AG09309 (cell line): ENCODE measurements around the gene RFT1.
"Not testable (repeated sequence)": the region's sequence is repeated elsewhere in the genome, so short reads cannot be mapped to it uniquely, and the experiment has no call there.

Experiments used
- DNase-seq: peaks from one replicate; pipeline ENCODE4 v3.0.0-alpha.2; 2010; ENCODE audit warnings: low read depth
- H3K4me3 ChIP-seq: 2 replicates; pipeline ENCODE4 v1.5.1; 2011; ENCODE audit warnings: mild to moderate bottlenecking, low read depth, low read length, moderate library complexity; ENCODE audit not compliant: control insufficient read depth
- CTCF ChIP-seq: IDR thresholded peaks from 2 replicates; pipeline ENCODE4 v1.5.1; 2011; ENCODE audit warnings: mild to moderate bottlenecking, low read depth, low read length, inconsistent platforms; ENCODE audit not compliant: insufficient read depth, control insufficient read depth; ENCODE audit errors: missing control alignments

RFT1 gene

GRCh38 chr3:53151870-53152660 is 21.8 kb upstream of the RFT1 start:
- DNase-seq: no peak
- no peak overlapping the region for H3K4me3 ChIP-seq
- TF ChIP-seq CTCF: no peak

DNA sequence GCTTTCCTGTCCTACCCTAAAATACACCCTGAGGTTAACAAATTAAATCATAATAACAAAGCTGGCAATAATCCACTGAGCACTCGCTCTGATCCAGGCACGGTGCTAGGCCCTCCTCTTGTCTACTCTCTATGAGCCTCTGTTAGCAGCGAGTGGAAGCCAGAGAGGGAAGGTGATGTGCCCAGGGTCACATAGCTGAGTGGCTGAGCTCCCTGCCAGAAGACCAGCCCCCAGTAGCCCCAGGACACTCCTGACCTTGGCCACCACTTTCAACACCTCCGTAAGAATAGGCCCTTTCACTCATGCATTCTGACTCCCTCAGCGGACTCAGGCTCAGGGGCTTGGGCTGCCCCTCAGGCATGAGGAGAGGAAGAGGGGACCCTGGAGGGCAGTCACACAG is 21.2 kb upstream of the RFT1 start:
- no peak overlapping the region for H3K4me3 ChIP-seq
- DNase-seq: no peak
- TF ChIP-seq CTCF: no peak

GRCh38 chr3:53151086-53151438 is 20.8 kb upstream of the RFT1 start:
- DNase-seq, H3K4me3 ChIP-seq: not testable (repeated sequence)

GRCh38 chr3:53150247-53151085 is 20.2 kb upstream of the RFT1 start:
- no peak for DNase-seq
- TF ChIP-seq CTCF: no peak
- no peak overlapping the region for H3K4me3 ChIP-seq

DNA sequence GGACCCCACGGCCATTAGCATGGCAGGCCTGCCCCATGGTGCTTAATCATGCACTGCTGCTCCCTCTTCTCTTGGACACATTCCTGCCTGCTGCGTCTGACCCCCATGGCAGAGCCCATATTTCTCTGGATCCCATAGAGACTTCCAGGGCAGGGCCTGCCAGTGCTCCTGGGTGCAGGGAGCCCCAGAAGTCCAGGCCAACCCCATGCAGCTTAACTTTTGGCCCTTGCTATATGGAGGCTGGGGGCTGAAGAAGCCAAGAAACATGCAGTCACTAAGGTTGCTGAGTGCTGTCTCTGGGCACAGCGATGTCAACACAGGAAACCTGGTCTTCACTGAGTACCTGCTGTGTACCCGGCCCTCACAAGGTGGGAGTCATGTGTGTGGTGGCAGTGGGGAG is 19.5 kb upstream of the RFT1 start:
- no peak overlapping the region for H3K4me3 ChIP-seq
- TF ChIP-seq CTCF: no peak
- no peak for DNase-seq

DNA sequence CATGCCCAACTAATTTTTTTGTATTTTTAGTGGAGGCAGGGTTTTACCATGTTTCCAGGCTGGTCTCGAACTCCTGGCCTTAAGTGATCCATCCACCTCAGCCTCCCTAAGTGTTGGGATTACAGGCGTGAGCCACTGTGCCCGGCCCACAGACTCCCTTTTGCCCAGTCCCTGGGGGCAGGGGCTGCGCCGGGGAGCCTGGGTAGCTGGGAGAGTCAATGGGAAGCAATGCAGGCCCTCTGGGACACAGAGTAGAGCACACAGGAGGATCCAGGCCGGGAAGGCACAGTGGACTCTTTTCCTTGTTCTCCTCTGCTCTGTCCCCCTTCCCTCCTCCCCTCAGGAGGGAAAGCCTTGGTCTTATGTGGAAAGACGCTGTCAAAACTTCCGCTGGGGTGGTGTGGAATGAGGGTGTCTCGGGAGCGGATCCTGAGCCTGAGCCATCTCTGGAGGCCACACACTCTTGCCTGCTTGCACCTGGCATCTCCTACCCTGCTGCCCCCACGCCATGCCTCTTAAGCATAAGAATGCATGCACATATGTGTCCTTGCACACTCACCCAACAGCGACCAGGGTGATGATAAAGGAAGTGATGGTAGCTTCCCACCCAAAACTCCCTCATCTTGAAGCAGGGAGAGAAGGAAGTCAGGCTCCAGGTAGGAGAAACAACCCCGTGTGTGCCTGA is 18.9 kb upstream of the RFT1 start:
- DNase-seq: no peak
- TF ChIP-seq CTCF: no peak
- no peak overlapping the region for H3K4me3 ChIP-seq
